Measurements from ENCODE around the gene PIM3.
"Not testable (repeated sequence)": the region's sequence is repeated elsewhere in the genome, so short reads cannot be mapped to it uniquely, and the experiment has no call there.

PIM3 gene

GRCh38 chr22:49975543-49976389, 15.2 kb downstream of the PIM3 start:
- DNase-seq, result peak in 6 of 10 donors; percentile 6 to 75 (median 40)
- intact Hi-C loops (cut with DNase I), result no loop called here

- intact Hi-C loops (cut with DNase I), result no loop called here
- DNase-seq, result peak in 4 of 10 donors; percentile 6 to 79 (median 26)
These were observed 16.0 kb downstream of the PIM3 start for GRCh38 chr22:49976439-49977175.

GRCh38 chr22:49977578-49977977, 17.0 kb downstream of the PIM3 start:
- intact Hi-C loops (cut with DNase I), result no loop called here
- DNase-seq, result peak in 2 of 10 donors; percentile 35 to 44

GRCh38 chr22:49979587-49980264, 19.2 kb downstream of the PIM3 start:
- peak in 3 of 10 donors; percentile 10 to 28 (median 14) for DNase-seq
- intact Hi-C loops (cut with DNase I), result no loop called here

GRCh38 chr22:49981799-49982198, 21.2 kb downstream of the PIM3 start:
- DNase-seq; intact Hi-C loops (cut with DNase I): not testable (repeated sequence)

DNA sequence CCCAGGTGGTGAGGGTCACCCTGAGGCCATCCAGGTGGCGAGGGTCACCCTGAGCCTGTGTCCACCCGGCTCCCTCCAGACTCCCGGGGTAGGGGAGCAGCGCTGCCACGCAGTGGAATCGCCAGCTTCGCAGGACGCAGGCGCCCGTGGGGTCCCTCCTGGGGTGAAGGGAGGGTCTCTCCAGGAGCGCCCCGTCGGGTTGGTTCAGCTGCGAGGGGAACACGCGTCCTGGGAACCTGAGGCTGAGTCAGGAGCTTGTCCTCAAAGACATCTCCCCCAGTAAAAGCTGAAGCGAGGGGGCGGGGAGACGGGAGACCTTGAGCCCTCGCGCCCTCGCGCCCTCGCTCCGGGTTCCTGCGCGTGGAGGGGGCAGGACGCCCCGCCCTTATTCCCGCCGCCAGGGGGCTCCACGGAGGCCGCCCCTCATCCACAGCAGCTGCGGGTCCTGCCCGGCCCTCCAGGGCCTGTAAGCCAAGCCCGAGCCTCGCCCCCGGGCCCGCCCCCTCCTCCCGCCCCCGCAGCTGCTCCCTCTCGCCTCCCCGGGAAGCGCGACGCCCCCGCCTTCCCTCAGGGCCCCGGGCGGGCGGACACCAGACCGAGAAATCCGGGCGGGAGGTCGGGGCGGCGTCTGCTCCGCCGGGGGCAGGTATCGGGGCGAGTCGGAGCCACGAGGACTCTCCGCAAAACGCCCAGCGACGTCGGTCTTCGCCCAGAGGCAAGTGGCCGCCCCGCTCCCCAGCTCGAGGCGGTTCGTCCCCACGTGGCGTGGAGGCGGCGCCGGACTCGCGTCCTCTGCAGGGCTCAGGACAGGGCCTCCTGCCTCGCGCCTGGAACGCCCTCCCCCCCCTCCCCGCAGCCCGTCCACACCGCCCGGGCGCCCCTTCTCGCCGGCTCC, 22.8 kb downstream of the PIM3 start:
- intact Hi-C loops (cut with DNase I), result no loop called here
- peak in 3 of 10 donors; percentile 12 to 84 (median 64) for DNase-seq

- DNase-seq, result no peak
- intact Hi-C loops (cut with DNase I), result no loop called here
These were observed 25.8 kb downstream of the PIM3 start for GRCh38 chr22:49986325-49986724.

- peak in 2 of 10 donors; percentile 49 to 73 for DNase-seq
- intact Hi-C loops (cut with DNase I), result not testable (repeated sequence)
These were observed 29.3 kb downstream of the PIM3 start for GRCh38 chr22:49989826-49990225.

DNA sequence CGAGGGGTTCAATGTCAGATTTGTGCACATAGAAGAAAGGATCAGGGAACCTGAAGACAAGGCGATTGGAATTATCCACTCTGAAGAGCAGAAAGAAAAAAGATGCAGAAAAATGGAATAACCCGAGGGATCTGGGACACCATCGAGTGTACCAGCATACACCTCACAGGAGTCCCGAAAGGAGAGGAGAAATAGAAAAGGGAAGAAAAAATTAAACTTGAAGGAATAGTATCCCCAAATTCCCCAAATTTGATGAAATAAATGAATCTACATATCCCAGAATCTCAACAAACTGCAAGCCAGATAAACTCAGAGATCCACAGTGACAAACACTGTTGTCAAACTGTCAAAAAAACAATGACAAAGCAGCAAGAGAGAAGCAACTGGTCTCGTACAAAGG, 30.6 kb downstream of the PIM3 start:
- no peak for DNase-seq
- intact Hi-C loops (cut with DNase I), result no loop called here

GRCh38 chr22:49991907-49992533, 31.4 kb downstream of the PIM3 start:
- intact Hi-C loops (cut with DNase I), result loop anchor here (2.0 kb wide), 1 partner anchor 61 kb away; no protein-coding TSS in a partner anchor
- DNase-seq, result no peak

DNA sequence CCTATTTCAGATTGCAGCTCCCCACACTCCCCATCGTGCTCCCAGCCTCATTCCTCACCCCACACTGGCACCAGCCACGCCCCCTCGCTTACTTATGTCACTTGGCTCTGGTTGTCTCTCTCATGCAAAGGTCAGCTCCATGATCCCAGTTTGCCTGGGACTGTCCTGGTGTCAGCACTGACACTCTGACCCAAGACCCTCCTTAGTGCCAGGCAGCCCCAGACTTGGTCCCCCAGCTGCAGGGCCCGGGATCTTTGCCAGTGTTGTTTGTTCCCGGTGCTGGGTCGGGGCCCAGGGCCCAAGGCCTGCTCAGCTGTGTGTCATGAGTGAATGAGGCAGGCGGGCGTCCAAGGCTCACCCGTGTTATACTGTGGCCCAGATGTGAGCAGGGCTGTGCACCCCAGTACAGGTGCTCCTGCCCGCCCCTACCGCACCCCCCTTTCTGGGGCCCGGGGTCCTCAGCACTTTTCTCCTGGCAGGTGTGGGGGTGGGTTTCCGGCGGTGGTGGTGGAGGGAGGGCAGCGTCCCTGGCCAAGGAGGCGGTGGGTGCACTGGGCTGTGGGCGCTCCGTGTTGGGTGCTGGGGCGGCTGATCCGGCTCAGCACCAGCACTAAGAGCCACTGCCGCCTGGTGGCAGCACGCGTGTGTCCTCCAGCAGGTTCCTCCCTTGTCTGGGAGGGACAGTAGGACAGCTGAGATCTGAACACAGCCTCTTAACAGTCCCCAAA, 32.5 kb downstream of the PIM3 start:
- peak; percentile 74 to 98 (median 89) for DNase-seq
- intact Hi-C loops (cut with DNase I), result loop anchor here (1.0 to 2.0 kb wide), 2 partner anchors 57 to 62 kb away; no protein-coding TSS in a partner anchor

GRCh38 chr22:49993649-49994360, 33.2 kb downstream of the PIM3 start:
- intact Hi-C loops (cut with DNase I), result loop anchor here (1.0 to 2.0 kb wide), 2 partner anchors 58 to 63 kb away; no protein-coding TSS in a partner anchor
- peak in 3 of 10 donors; percentile 18 to 83 (median 77) for DNase-seq

GRCh38 chr22:49994361-49995040, 33.9 kb downstream of the PIM3 start:
- intact Hi-C loops (cut with DNase I), result loop anchor here (5.0 kb wide), 1 partner anchor 38 kb away; no protein-coding TSS in a partner anchor
- DNase-seq, result peak in 2 of 10 donors; percentile 44 to 86

DNA sequence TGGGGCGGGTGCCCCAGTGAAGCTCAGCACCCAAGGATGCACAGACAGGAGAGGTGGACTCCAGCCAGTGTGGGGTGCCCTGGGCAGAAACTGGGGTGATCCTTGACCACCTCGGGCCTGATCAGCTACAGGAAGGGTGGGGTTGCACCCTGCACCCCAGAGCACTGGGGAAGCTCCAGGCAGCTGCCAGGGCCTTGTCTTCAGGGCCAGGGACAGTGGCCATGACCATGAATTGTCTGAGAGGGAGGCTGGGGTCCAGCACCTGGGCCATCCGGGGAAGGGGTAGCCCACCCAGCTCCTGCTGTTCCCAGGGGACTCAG, 34.4 kb downstream of the PIM3 start:
- no peak for DNase-seq
- intact Hi-C loops (cut with DNase I), result loop anchor here (5.0 kb wide), 1 partner anchor 37 kb away; no protein-coding TSS in a partner anchor

- peak in 2 of 10 donors; percentile 47 to 67 for DNase-seq
- intact Hi-C loops (cut with DNase I), result loop anchor here (5.0 kb wide), 1 partner anchor 37 kb away; no protein-coding TSS in a partner anchor
These were observed 35.0 kb downstream of the PIM3 start for GRCh38 chr22:49995361-49996118.

DNA sequence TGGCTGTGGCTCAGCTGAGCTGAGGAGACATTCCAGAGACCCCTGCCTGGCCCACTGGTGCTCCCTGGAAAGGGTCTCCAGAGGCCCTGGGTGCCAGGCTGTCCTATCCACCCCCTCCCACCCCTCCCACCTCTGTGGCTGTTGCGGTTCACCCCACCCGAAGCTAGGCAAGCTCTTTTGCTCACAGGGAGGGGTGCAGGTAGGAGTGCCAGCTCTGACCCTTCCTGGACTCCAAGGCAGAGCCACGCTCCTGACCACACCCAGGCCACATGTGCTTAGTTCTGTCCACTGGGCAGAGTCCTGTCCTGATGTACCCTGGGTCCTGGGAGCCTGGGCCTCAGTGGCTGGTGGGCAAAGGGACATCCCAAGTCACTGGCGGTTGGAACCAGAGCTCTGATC, 35.5 kb downstream of the PIM3 start:
- intact Hi-C loops (cut with DNase I), result loop anchor here (5.0 kb wide), 1 partner anchor 36 kb away; no protein-coding TSS in a partner anchor
- DNase-seq, result peak in 2 of 10 donors; percentile 26 to 71

All from posterior cingulate gyrus (tissue), 11 donors.